Measurements from ENCODE around the gene ANK2.

ANK2 gene

GRCh38 chr4:113145147-113145518 is 95.7 kb downstream of the ANK2 start:
- H3K9me2 ChIP-seq (replicated peaks; ENCODE audit: insufficient read depth, low read length): no peaks in the 10 kb centered on the region
- no peak overlapping the region for H3K4me2 ChIP-seq (ENCODE audit: low read depth, low read length, poor library complexity, severe bottlenecking)
- H3K79me2 ChIP-seq (ENCODE audit: insufficient read depth, low read length): no peaks in the 10 kb centered on the region
- no peak overlapping the region for H3K9ac ChIP-seq (ENCODE audit: low read length)
- H3K4me3 ChIP-seq (ENCODE audit: insufficient read depth, low read length, poor library complexity, severe bottlenecking): no peak overlapping the region
- H3K9me3 ChIP-seq (ENCODE audit: insufficient read depth, low read length): no peaks in the 10 kb centered on the region
- H3F3A ChIP-seq (ENCODE audit: insufficient read depth): no peaks in the 10 kb centered on the region
- no peaks in the 10 kb centered on the region for H3K36me3 ChIP-seq (ENCODE audit: low read length)
- TF ChIP-seq EZH2phosphoT487 (conservative IDR thresholded peaks at IDR 0.05; ENCODE audit: low read length): no peak
- no peak for TF ChIP-seq CTCF (IDR thresholded peaks at IDR 0.05; ENCODE audit: insufficient read depth, low read length, poor library complexity, severe bottlenecking)
- H4K20me1 ChIP-seq (ENCODE audit: low read depth, low read length): no peaks in the 10 kb centered on the region
- no peak overlapping the region for H3K27ac ChIP-seq (ENCODE audit: low read depth, low read length)
- no peaks in the 10 kb centered on the region for H3K27me3 ChIP-seq (ENCODE audit: low read length)
- H2AFZ ChIP-seq (ENCODE audit: low read depth, low read length, severe bottlenecking): no peak overlapping the region

GRCh38 chr4:113145519-113146291 is 96.3 kb downstream of the ANK2 start:
- no peaks in the 10 kb centered on the region for H3F3A ChIP-seq (ENCODE audit: insufficient read depth)
- TF ChIP-seq CTCF (IDR thresholded peaks at IDR 0.05; ENCODE audit: insufficient read depth, low read length, poor library complexity, severe bottlenecking) (no peak), EZH2phosphoT487 (conservative IDR thresholded peaks at IDR 0.05; ENCODE audit: low read length) (no peak)
- no peaks in the 10 kb centered on the region for H4K20me1 ChIP-seq (ENCODE audit: low read depth, low read length)
- H3K9ac ChIP-seq (ENCODE audit: low read length): no peak overlapping the region
- no peaks in the 10 kb centered on the region for H3K9me3 ChIP-seq (ENCODE audit: insufficient read depth, low read length)
- H3K9me2 ChIP-seq (replicated peaks; ENCODE audit: insufficient read depth, low read length): no peaks in the 10 kb centered on the region
- H3K4me2 ChIP-seq (ENCODE audit: low read depth, low read length, poor library complexity, severe bottlenecking): no peak overlapping the region
- no peaks in the 10 kb centered on the region for H3K79me2 ChIP-seq (ENCODE audit: insufficient read depth, low read length)
- no peak overlapping the region for H3K27ac ChIP-seq (ENCODE audit: low read depth, low read length)
- H3K4me3 ChIP-seq (ENCODE audit: insufficient read depth, low read length, poor library complexity, severe bottlenecking): no peak overlapping the region
- H3K27me3 ChIP-seq (ENCODE audit: low read length): no peaks in the 10 kb centered on the region
- H2AFZ ChIP-seq (ENCODE audit: low read depth, low read length, severe bottlenecking): no peak overlapping the region
- H3K36me3 ChIP-seq (ENCODE audit: low read length): no peaks in the 10 kb centered on the region

- Histone ChIP-seq H3K27me3 (ENCODE audit: low read length) (no peaks in the 10 kb centered on the region), H2AFZ (ENCODE audit: low read depth, low read length, severe bottlenecking) (no peak overlapping the region), H3F3A (ENCODE audit: insufficient read depth) (no peaks in the 10 kb centered on the region), H3K36me3 (ENCODE audit: low read length) (no peaks in the 10 kb centered on the region), H3K9me2 (replicated peaks; ENCODE audit: insufficient read depth, low read length) (no peaks in the 10 kb centered on the region), H3K4me2 (ENCODE audit: low read depth, low read length, poor library complexity, severe bottlenecking) (no peak overlapping the region), H3K79me2 (ENCODE audit: insufficient read depth, low read length) (no peaks in the 10 kb centered on the region), H3K9ac (ENCODE audit: low read length) (no peak overlapping the region), H4K20me1 (ENCODE audit: low read depth, low read length) (no peaks in the 10 kb centered on the region), H3K9me3 (ENCODE audit: insufficient read depth, low read length) (no peaks in the 10 kb centered on the region), H3K4me3 (ENCODE audit: insufficient read depth, low read length, poor library complexity, severe bottlenecking) (no peak overlapping the region), H3K27ac (ENCODE audit: low read depth, low read length) (no peak overlapping the region)
- TF ChIP-seq EZH2phosphoT487 (conservative IDR thresholded peaks at IDR 0.05; ENCODE audit: low read length): no peak
Measured at GRCh38 chr4:113146876-113147358, 97.5 kb downstream of the ANK2 start.

- Histone ChIP-seq H3F3A (ENCODE audit: insufficient read depth) (no peaks in the 10 kb centered on the region), H3K9ac (ENCODE audit: low read length) (no peak overlapping the region), H3K4me3 (ENCODE audit: insufficient read depth, low read length, poor library complexity, severe bottlenecking) (no peak overlapping the region), H3K4me2 (ENCODE audit: low read depth, low read length, poor library complexity, severe bottlenecking) (no peak overlapping the region), H3K27ac (ENCODE audit: low read depth, low read length) (no peak overlapping the region), H4K20me1 (ENCODE audit: low read depth, low read length) (no peaks in the 10 kb centered on the region), H3K36me3 (ENCODE audit: low read length) (no peaks in the 10 kb centered on the region), H3K27me3 (ENCODE audit: low read length) (no peaks in the 10 kb centered on the region), H3K9me2 (replicated peaks; ENCODE audit: insufficient read depth, low read length) (no peaks in the 10 kb centered on the region), H2AFZ (ENCODE audit: low read depth, low read length, severe bottlenecking) (no peak overlapping the region), H3K9me3 (ENCODE audit: insufficient read depth, low read length) (no peaks in the 10 kb centered on the region), H3K79me2 (ENCODE audit: insufficient read depth, low read length) (no peaks in the 10 kb centered on the region)
- no peak for TF ChIP-seq EZH2phosphoT487 (conservative IDR thresholded peaks at IDR 0.05; ENCODE audit: low read length)
- no peak for TF ChIP-seq CTCF (IDR thresholded peaks at IDR 0.05; ENCODE audit: insufficient read depth, low read length, poor library complexity, severe bottlenecking)
Measured at GRCh38 chr4:113147498-113148111, 98.2 kb downstream of the ANK2 start.

Data from SU-DHL-6 (cell line).